Right lobe of liver (tissue), 6 donors: ENCODE data around the gene DUS3L. TPM values are rescaled to one million over a fixed set of nuclear protein-coding genes. Genes with fewer than 3 reads are reported as not detected.
A peak's percentile ranks its signal among the peaks of the same experiment; 100 is the strongest.

ENCODE experiments used
- ATAC-seq, 4 donors: fragments of 200-7000 bp; cut with Tn5 transposase; one replicate each; pipeline ENCODE4 v1.9.1; 2020; ENCODE audit warnings: mild to moderate bottlenecking in 4 of 4, moderate library complexity in 4 of 4
- DNase-seq, 3 donors: peaks; one replicate each; pipeline ENCODE4 v3.0.0-alpha.2; 2020
- H3K27ac ChIP-seq, 3 donors: fragments of 200-600 bp; one replicate each; pipeline ENCODE4 v1.8.0; 2022
- H3K27me3 ChIP-seq, 2 donors: fragments of 200-600 bp; one replicate each; pipeline ENCODE4 v1.8.0; 2022
- H3K36me3 ChIP-seq, 4 donors: fragments of 200-600 bp; sonication (generic) in 1 of 4; one replicate each; pipeline versions ENCODE4 v1.5.1 to v1.8.0; 2017 to 2022; ENCODE audit warnings: control low read depth in 1 of 4
- H3K4me1 ChIP-seq, 4 donors: fragments of 200-600 bp; sonication (generic) in 1 of 4; one replicate each; pipeline versions ENCODE4 v1.5.1 to v1.8.0; 2017 to 2022; ENCODE audit warnings: control low read depth in 1 of 4
- H3K4me3 ChIP-seq, 3 donors: fragments of 200-600 bp; one replicate each; pipeline ENCODE4 v1.8.0; 2022
- H3K9me3 ChIP-seq, 4 donors: fragments of 200-600 bp; sonication (generic) in 1 of 4; one replicate each; pipeline versions ENCODE4 v1.5.1 to v1.8.0; 2017 to 2022; ENCODE audit warnings: control low read depth in 1 of 4
- CTCF ChIP-seq, 4 donors: fragments of 200-600 bp in 3 of 4; fragments of 450-650 bp in 1 of 4; IDR thresholded peaks; one replicate each; pipeline versions ENCODE4 v1.5.1 to v1.8.0; 2016 to 2022; ENCODE audit warnings: antibody characterized with exemption in 4 of 4, mild to moderate bottlenecking in 2 of 4
- POLR2A ChIP-seq: fragments of 450-650 bp; IDR thresholded peaks from one replicate; pipeline ENCODE4 v1.6.1; 2017; ENCODE audit warnings: antibody characterized with exemption, mild to moderate bottlenecking
- WGBS: methylation state at CpG from one replicate; pipeline ENCODE4 v1.1.6; 2018; ENCODE audit warnings: low coverage, low lambda C conversion rate; ENCODE audit not compliant: insufficient coverage; ENCODE audit errors: missing lambda C conversion rate; 5-methylcytosine and 5-hydroxymethylcytosine counted together
- intact Hi-C, 2 donors: fragments of 100-400 bp; cut with DNase I; formaldehyde crosslinking; loops; one replicate each; pipeline versions ENCODE4 v1.11.2 to v1.14.1; 2022
- total RNA-seq, 6 experiments: library from RNA; depleted of rRNA in 2 of 6; stranded (reverse); fragments of >200 nt in 2 of 6; fragmentation: NEBNext Ultra II Directional in 3 of 6; extraction: Animal tissue kit (Norgen Biotek cat#: 25700) in 3 of 6; gene quantifications; one replicate each; pipeline versions ENCODE4 v1.1.0 to v1.2.4, GENCODE V29; 2016 to 2023
- donor health status: DM: no; HTN: yes; CAD: no.
- donor health status: DM: no; HTN: no; CAD: no.
- donor health status: DM: no; HTN: no; CAD: no.
- donor health status: DM: no; HTN: yes; CAD: no.
- donor health status: DM: no; HTN: yes; CAD: no.

The DUS3L gene
- total RNA-seq, 6 experiments from 2014 or later: 14.7 to 28.6 (median 20.5) TPM

- TF ChIP-seq CTCF (IDR thresholded peaks at IDR 0.05) (no peak), POLR2A (no peak)
- no peak overlapping the region for H3K27ac ChIP-seq
- peaks cover 0 to 46% (median 21%) of the 10 kb centered on the region in 4 donors for H3K4me1 ChIP-seq
- H3K9me3 ChIP-seq: no peaks in the 10 kb centered on the region
- intact Hi-C loops: loop anchor here in 1 of 2 donors (10.0 kb wide), 1 partner anchor 161 kb away; no protein-coding TSS in a partner anchor
- DNase-seq: no peak
- H3K27me3 ChIP-seq: no peaks in the 10 kb centered on the region
- 8% methylated on average over 2 of the region's 8 CpGs for WGBS
- H3K36me3 ChIP-seq: no peaks in the 10 kb centered on the region
- no peak for ATAC-seq
- H3K4me3 ChIP-seq: peak overlapping the region; percentile 24 to 44 (median 32)
These were observed 12.4 kb upstream of the DUS3L start for GRCh38 chr19:5803441-5803751.

- H3K27ac ChIP-seq: peak overlapping the region in 1 of 3 donors; percentile 40
- no peaks in the 10 kb centered on the region for H3K36me3 ChIP-seq
- no peak overlapping the region for H3K4me3 ChIP-seq
- DNase-seq: no peak
- intact Hi-C loops: loop anchor here in 1 of 2 donors (10.0 kb wide), 1 partner anchor 163 kb away; no protein-coding TSS in a partner anchor
- TF ChIP-seq CTCF (IDR thresholded peaks at IDR 0.05) (no peak), POLR2A (no peak)
- ATAC-seq: no peak
- H3K9me3 ChIP-seq: no peaks in the 10 kb centered on the region
- WGBS: 42% methylated on average over 7 of the region's 33 CpGs
- H3K27me3 ChIP-seq: no peaks in the 10 kb centered on the region
- H3K4me1 ChIP-seq: peaks cover 0 to 46% (median 21%) of the 10 kb centered on the region in 4 donors
These were observed 11.0 kb upstream of the DUS3L start for GRCh38 chr19:5801796-5802619.

- peak overlapping the region; percentile 38 to 67 (median 45) for H3K27ac ChIP-seq
- intact Hi-C loops: loop anchor here in 1 of 2 donors (10.0 kb wide), 1 partner anchor 164 kb away; no protein-coding TSS in a partner anchor
These were observed 9.7 kb upstream of the DUS3L start for GRCh38 chr19:5800361-5801270.

More at GRCh38 chr19:5800361-5801270, 9.7 kb upstream of the DUS3L start:
- Histone ChIP-seq H3K36me3 (no peaks in the 10 kb centered on the region), H3K4me3 (no peak overlapping the region), H3K4me1 (peaks cover 0 to 46% (median 21%) of the 10 kb centered on the region in 4 donors), H3K9me3 (no peaks in the 10 kb centered on the region), H3K27me3 (no peaks in the 10 kb centered on the region)
- DNase-seq: peak; percentile 80 to 93 (median 91)
- WGBS: 29% methylated on average over 6 of the region's 17 CpGs
- no peak for TF ChIP-seq POLR2A
- TF ChIP-seq CTCF (IDR thresholded peaks at IDR 0.05): no peak
- ATAC-seq: peak; percentile 53 to 70 (median 59)
